ENCODE results near the gene LY9.
"Not testable (repeated sequence)": the region's sequence is repeated elsewhere in the genome, so short reads cannot be mapped to it uniquely, and the experiment has no call there.

Gene LY9

DNA sequence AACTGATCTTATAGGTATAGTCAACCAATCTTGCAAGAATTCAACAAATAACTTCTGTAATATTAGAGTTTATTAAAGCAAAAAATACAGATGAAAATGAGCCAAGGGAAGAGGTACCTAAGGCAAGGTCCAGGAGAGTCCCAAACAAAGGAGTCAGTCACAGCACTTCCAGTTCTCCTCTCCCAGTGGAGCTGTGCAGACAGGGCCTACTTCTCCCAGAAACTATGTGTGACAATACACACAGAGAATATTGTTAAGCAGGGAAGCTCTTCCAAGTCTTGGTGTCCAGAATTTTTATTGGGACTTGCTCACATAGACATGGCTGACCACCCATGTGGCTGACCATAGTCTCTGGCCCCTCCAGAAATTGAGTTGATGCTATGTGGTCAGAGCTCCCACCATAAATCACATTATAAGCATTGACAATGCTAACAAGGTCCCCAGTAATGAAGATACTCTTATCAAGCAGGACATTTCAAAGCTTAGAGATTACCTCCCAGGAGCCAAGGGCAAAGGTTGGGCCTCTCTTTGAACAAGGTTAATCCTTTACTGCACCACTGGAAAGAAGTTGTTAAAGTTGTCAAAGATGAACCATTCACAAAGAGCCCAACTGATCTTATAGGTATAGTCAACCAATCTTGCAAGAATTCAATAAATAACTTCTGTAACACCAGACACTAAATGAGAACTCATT lies 70.2 kb downstream of the LY9 start:
- DNase-seq: no peak

DNA sequence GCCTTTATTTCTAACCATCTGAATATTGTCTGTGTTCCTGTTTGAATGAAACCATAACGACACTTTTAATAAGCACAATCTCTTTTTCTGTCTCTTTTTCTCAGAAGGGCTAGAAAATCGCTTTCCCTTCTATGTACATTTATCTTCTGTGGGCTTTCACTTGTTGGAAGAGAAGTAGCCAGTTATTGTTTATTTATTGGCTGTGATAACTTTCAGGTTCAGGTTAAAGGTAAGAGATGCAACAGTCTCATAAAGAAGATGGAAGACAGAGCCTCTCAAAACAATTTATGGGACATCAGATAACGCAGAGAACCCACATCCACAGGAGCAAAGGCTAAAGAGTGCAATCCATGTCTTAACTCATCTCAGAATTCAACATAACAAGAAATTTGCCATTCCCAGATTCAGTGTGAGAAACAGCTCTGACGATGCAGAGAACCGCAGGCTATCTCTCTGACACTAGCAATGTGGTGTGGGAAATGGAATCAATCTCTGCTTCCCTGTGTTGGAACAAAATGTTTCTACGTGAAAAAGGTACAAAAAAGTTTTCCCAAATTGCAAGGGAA lies 70.8 kb downstream of the LY9 start:
- DNase-seq: no peak

DNA sequence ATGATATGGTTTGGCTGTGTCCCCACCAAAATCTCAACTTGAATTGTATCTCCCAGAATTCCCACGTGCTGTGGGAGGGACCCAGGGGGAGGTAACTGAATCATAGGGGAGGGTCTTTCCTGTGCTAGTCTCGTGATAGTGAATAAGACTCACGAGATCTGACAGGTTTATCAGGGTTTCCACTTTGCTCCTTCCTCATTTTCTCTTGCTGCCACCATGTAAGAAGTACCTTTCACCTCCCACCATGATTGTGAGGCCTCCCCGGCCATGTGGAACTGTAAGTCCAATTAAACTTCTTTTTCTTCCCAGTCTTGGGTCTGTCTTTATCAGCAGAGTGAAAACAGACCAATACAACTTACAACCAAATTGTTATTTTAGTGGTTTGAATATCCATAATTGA lies 71.7 kb downstream of the LY9 start:
- not testable (repeated sequence) for DNase-seq

DNA sequence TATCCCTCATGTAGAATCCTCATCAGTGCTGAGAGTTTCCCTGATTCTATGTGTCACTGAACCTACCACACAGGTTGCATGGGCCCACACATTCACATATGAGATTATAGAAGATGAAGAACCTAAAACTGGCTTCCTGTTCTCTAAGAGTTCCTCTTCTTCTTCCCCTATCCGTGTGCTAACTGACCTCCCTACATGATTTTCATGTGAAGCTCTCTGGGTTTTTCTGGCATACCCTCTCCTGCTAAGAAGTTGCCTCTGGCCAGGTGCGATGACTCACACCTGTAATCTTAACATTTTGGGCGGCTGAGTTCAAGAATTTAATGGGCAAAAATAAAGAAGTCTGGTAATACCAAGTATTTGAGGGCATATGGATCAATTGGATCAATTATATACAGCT lies 72.2 kb downstream of the LY9 start:
- DNase-seq: no peak

DNA sequence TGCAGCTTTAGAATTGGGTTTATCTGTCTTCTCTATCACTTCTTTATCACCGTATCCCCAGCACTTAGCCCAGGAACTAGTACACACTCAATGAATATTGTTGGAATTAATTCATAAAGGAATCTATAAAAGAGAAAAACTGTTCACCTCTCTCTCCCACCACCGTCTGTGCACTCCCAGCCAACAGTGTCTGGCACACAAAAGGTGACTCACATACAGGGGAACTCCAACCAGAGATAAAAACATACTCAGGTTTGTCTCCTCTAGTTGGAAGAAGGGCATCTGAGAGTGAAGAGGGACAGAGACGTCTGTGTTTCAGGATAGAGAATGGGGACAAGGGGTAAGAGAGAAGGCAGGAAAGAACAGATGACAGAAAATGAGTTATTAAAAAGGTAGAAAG lies 79.0 kb downstream of the LY9 start:
- no peak for DNase-seq

DNA sequence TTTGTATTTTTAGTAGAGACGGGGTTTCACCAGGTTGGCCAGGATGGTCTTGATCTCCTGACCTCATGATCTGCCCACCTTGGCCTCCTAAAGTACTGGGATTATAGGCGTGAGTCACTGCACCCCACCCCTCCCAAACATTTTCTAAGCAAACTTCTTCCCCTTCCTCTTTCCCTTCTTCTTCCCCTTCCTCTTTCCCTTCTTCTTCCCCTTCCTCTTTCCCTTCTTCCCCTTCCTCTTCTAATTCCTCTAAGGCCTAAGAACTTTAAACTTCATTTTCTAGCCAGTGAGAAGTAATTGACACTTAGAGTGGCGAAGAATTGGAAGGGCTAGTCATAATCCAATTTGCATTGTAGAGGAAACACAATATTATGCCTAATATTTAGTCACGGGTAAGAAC lies 79.6 kb downstream of the LY9 start:
- DNase-seq: not testable (repeated sequence)

DNA sequence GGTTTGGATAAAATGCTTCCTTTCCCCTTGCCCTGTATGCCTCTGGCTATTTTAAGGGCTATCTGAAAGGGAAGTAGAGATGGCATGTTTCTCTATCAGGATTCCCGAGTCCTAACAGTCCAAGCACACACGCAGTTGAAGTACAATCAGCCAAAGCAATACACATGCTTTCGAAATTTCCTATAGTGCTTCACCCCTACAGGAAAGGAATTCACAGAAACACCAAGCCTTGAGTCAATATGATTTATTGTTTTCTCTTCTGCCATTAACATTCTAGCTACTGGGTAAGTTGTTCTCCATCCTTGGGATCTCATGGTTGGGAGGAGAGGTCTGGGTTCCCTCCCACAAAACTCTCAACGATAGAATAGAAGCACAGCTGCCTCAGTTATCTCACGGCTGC lies 80.3 kb downstream of the LY9 start:
- DNase-seq: no peak

DNA sequence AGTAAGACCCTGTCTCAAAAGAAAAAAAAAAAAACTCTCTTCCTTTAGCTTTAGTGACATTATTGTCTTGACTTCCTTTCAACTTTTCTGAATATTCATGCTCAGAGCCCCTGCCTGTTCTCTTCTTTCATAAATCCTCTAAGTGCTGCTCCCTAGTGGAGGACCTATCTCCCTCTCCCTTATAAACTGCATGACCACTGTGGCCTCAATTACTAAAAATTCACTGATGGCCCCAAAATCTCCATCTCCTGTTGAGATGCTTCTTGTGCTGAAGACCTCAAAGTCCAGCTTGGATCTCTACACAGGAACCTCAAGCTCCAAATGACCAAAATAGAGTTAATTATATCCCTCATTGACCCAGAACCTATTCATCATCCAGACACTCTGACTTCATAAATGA lies 81.2 kb downstream of the LY9 start:
- DNase-seq: no peak
